H1 (cell line): ENCODE measurements around the gene PRKACA. TPM values are rescaled to one million over a fixed set of nuclear protein-coding genes. Genes with fewer than 3 reads are reported as not detected.

ENCODE experiments used
- CTBP2 ChIP-seq: IDR thresholded peaks from 2 replicates; pipeline ENCODE4 v1.7.0; 2011; ENCODE audit warnings: borderline replicate concordance, mild to moderate bottlenecking, moderate library complexity, mixed read lengths, low read length; ENCODE audit not compliant: insufficient read depth, insufficient read length
- EGR1 ChIP-seq: IDR thresholded peaks from 2 replicates; pipeline ENCODE4 v1.6.1; 2011; ENCODE audit warnings: low read depth, low read length, borderline replicate concordance
- JUN ChIP-seq: IDR thresholded peaks from 2 replicates; pipeline ENCODE4 v1.6.1; 2011; ENCODE audit warnings: low read depth, mild to moderate bottlenecking, improper control_type of control experiment, low read length
- RBBP5 ChIP-seq: IDR thresholded peaks from 2 replicates; pipeline ENCODE4 v1.7.1; 2012; ENCODE audit warnings: low read depth, mild to moderate bottlenecking, inconsistent platforms, low read length, moderate library complexity, borderline replicate concordance
- polyA plus RNA-seq, 7 experiments: library from polyadenylated mRNA; depleted of rRNA in 3 of 7; stranded (reverse) in 5 of 7; unstranded in 2 of 7; fragments of >200 nt in 5 of 7; fragments of 200-250 nt in 2 of 7; gene quantifications; 1 replicate in 5 of 7; 2 replicates in 1 of 7; 4 replicates in 1 of 7; pipeline versions ENCODE4 v1.2.1 to v1.2.3, GENCODE V29; 2011 to 2013; ENCODE audit warnings: missing spikeins in 2 of 7, mixed read lengths in 2 of 7
- total RNA-seq: library from RNA; stranded (reverse); fragmentation: NEBNext Ultra II Directional; extraction: Animal tissue kit (Norgen Biotek cat#: 25700); gene quantifications from 2 replicates; pipeline ENCODE4 v1.2.1, GENCODE V29; 2021
- TF ChIP-seq, protein P1 (sequence below): fragments of 300-600 bp; sonication (generic); IDR thresholded peaks from 2 replicates; pipeline ENCODE4 v1.7.1; 2012; ENCODE audit warnings: low read length, moderate library complexity, mild to moderate bottlenecking, inconsistent platforms; ENCODE audit not compliant: insufficient replicate concordance

The PRKACA gene
- total and polyA plus RNA-seq, 2 of the 8 experiments (the other 6 are each of a cell fraction or from before 2014, with no cell fraction given) = 14.2 to 48.2 TPM

DNA sequence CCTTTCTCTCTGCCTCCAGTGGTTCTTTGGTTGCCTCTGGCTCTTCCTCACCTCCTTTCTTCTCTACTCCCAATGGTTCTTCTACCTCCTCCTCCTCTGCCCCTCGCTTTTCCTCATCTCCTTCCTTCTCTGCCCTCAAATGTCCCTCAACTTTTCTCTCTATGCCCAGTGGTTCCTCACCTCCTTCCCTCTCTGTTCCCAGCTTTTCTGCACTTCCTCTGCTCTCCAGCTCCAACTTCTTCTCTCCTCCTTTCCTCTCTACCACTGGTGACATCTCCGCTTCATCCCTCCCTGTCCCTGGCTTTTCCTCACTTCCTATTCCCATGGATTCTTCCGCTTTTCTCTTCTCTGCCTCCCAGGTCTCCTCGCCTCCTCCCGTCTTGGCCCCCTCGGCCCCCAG is 63.5 kb downstream of the PRKACA start (continued):
- TF ChIP-seq, protein P1, sequence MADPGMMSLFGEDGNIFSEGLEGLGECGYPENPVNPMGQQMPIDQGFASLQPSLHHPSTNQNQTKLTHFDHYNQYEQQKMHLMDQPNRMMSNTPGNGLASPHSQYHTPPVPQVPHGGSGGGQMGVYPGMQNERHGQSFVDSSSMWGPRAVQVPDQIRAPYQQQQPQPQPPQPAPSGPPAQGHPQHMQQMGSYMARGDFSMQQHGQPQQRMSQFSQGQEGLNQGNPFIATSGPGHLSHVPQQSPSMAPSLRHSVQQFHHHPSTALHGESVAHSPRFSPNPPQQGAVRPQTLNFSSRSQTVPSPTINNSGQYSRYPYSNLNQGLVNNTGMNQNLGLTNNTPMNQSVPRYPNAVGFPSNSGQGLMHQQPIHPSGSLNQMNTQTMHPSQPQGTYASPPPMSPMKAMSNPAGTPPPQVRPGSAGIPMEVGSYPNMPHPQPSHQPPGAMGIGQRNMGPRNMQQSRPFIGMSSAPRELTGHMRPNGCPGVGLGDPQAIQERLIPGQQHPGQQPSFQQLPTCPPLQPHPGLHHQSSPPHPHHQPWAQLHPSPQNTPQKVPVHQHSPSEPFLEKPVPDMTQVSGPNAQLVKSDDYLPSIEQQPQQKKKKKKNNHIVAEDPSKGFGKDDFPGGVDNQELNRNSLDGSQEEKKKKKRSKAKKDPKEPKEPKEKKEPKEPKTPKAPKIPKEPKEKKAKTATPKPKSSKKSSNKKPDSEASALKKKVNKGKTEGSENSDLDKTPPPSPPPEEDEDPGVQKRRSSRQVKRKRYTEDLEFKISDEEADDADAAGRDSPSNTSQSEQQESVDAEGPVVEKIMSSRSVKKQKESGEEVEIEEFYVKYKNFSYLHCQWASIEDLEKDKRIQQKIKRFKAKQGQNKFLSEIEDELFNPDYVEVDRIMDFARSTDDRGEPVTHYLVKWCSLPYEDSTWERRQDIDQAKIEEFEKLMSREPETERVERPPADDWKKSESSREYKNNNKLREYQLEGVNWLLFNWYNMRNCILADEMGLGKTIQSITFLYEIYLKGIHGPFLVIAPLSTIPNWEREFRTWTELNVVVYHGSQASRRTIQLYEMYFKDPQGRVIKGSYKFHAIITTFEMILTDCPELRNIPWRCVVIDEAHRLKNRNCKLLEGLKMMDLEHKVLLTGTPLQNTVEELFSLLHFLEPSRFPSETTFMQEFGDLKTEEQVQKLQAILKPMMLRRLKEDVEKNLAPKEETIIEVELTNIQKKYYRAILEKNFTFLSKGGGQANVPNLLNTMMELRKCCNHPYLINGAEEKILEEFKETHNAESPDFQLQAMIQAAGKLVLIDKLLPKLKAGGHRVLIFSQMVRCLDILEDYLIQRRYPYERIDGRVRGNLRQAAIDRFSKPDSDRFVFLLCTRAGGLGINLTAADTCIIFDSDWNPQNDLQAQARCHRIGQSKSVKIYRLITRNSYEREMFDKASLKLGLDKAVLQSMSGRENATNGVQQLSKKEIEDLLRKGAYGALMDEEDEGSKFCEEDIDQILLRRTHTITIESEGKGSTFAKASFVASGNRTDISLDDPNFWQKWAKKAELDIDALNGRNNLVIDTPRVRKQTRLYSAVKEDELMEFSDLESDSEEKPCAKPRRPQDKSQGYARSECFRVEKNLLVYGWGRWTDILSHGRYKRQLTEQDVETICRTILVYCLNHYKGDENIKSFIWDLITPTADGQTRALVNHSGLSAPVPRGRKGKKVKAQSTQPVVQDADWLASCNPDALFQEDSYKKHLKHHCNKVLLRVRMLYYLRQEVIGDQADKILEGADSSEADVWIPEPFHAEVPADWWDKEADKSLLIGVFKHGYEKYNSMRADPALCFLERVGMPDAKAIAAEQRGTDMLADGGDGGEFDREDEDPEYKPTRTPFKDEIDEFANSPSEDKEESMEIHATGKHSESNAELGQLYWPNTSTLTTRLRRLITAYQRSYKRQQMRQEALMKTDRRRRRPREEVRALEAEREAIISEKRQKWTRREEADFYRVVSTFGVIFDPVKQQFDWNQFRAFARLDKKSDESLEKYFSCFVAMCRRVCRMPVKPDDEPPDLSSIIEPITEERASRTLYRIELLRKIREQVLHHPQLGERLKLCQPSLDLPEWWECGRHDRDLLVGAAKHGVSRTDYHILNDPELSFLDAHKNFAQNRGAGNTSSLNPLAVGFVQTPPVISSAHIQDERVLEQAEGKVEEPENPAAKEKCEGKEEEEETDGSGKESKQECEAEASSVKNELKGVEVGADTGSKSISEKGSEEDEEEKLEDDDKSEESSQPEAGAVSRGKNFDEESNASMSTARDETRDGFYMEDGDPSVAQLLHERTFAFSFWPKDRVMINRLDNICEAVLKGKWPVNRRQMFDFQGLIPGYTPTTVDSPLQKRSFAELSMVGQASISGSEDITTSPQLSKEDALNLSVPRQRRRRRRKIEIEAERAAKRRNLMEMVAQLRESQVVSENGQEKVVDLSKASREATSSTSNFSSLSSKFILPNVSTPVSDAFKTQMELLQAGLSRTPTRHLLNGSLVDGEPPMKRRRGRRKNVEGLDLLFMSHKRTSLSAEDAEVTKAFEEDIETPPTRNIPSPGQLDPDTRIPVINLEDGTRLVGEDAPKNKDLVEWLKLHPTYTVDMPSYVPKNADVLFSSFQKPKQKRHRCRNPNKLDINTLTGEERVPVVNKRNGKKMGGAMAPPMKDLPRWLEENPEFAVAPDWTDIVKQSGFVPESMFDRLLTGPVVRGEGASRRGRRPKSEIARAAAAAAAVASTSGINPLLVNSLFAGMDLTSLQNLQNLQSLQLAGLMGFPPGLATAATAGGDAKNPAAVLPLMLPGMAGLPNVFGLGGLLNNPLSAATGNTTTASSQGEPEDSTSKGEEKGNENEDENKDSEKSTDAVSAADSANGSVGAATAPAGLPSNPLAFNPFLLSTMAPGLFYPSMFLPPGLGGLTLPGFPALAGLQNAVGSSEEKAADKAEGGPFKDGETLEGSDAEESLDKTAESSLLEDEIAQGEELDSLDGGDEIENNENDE = no peak
- TF ChIP-seq CTBP2 (no peak), EGR1 (no peak), RBBP5 (no peak), JUN (no peak)
